Hindlimb muscle (tissue), 1 donor: Measurements from ENCODE around the gene MEIS3. TPM values are rescaled to one million over a fixed set of nuclear protein-coding genes. Genes with fewer than 3 reads are reported as not detected.
"Not testable (repeated sequence)": the region's sequence is repeated elsewhere in the genome, so short reads cannot be mapped to it uniquely, and the experiment has no call there.

Experiments used
- DNase-seq: peaks from one replicate; pipeline ENCODE4 v3.0.0-alpha.2; 2013
- polyA plus RNA-seq: library from polyadenylated mRNA; unstranded; fragments of 120-200 nt; gene quantifications from one replicate; pipeline ENCODE4 v1.2.1, GENCODE V29; 2013; ENCODE audit not compliant: insufficient read length

The MEIS3 gene
- polyA plus RNA-seq, 1 donor = 6.5 TPM

GRCh38 chr19:47384533-47384932 lies 34.8 kb downstream of the MEIS3 start:
- DNase-seq = not testable (repeated sequence)

- not testable (repeated sequence) for DNase-seq
These were observed 35.4 kb downstream of the MEIS3 start for GRCh38 chr19:47383890-47384289.

DNA sequence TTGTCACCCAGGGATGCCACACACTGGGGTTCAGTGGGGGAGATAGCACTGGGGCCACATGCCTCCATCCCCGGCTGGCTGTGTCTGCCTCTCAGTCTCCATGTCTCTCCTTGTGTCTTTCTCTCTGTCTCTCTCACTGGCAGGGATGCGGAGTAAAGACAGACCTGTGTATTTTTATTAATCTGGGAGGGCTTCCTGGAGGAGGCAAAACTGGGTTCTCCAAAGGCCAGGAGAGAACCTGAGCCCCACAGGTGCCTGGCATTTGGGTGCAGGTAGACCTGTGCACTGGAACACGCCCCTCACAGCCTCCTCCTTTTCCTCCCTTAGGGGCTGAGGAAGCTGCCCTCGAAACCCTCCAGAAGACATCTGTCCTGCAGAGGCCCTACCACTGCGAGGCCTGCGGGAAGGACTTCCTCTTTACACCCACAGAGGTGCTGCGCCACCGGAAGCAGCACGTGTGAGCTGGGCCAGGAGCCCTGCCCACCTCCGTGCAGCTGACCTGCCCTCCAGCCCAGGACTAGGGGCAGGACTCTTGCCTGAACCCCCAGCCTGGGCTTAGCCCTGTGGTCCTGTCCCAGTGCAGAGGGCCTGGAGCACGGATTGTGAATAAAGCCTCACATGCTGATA lies 37.6 kb downstream of the MEIS3 start:
- DNase-seq = no peak

GRCh38 chr19:47381121-47381520 lies 38.2 kb downstream of the MEIS3 start:
- no peak for DNase-seq

- no peak for DNase-seq
These were observed 38.8 kb downstream of the MEIS3 start for GRCh38 chr19:47380559-47380958.

- DNase-seq = no peak
These were observed 39.9 kb downstream of the MEIS3 start for GRCh38 chr19:47379381-47379938.

GRCh38 chr19:47378246-47378645 lies 41.1 kb downstream of the MEIS3 start:
- DNase-seq = no peak

GRCh38 chr19:47377801-47378200 lies 41.5 kb downstream of the MEIS3 start:
- no peak for DNase-seq

- DNase-seq = no peak
These were observed 42.1 kb downstream of the MEIS3 start for GRCh38 chr19:47377208-47377701.

GRCh38 chr19:47376589-47377144 lies 42.7 kb downstream of the MEIS3 start:
- DNase-seq = no peak

- no peak for DNase-seq
These were observed 43.4 kb downstream of the MEIS3 start for GRCh38 chr19:47375694-47376588.

DNA sequence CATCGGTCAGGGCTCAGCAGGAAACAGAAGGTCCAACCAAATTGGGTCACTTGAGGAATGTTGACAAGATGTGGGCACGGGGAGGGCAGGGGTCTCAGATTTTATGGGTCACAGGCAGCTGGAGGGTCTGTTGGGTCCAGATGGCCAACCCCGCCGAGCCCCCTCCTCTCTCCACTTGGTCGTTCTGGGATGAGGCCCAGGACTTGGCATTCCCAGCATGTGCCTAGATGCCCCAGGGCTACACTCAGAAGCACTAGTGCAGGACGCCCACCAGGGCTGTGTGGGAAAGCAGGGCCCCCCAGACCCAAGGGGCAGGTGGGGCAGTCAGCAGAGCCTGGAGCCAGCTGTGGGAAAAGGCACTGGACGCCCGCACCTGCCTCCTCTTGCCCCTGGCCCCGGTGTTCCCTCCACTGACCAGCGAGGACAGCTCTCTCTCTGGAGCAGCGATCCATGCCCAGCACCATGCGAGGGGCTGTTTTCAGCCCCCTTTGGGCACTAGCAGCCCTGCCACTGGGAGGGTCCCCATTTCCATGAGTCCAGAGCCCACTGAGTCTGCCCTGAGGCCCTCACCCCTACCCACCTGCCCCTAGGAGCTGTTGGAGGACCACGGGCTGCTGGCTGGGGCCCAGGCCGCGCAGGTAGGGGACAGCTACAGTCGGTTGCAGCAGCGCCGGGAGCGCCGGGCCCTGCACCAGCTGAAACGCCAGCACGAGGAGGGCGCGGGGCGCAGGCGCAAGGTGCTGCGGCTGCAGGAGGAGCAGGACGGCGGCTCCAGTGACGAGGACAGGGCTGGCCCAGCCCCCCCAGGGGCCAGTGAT lies 44.2 kb downstream of the MEIS3 start:
- no peak for DNase-seq

- no peak for DNase-seq
These were observed 45.8 kb downstream of the MEIS3 start for GRCh38 chr19:47373246-47374240.

GRCh38 chr19:47372603-47373002 lies 46.7 kb downstream of the MEIS3 start:
- DNase-seq = no peak

GRCh38 chr19:47371261-47371660 lies 48.1 kb downstream of the MEIS3 start:
- no peak for DNase-seq

- no peak for DNase-seq
These were observed 49.2 kb downstream of the MEIS3 start for GRCh38 chr19:47370045-47370611.

DNA sequence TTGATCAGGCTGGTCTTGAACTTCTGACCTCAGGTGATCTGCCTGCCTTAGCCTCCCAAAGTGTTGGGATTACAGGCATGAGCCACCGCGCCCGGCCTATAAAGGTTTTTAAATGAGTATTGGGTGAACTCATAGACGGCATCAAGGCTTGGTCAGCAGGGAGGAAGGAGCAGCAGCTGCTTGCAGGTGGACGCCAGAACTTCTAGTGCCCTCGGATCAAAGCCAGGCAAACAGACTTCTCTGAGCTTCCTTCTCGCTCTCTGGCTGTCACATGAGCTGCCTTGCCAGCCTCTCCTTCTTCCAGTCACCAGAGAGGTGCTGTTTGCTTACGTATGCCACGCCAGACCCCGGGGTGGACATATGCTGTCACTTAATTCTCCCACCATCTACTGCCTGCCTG lies 53.9 kb downstream of the MEIS3 start:
- not testable (repeated sequence) for DNase-seq

GRCh38 chr19:47363758-47364531 lies 55.4 kb downstream of the MEIS3 start:
- DNase-seq = no peak

DNA sequence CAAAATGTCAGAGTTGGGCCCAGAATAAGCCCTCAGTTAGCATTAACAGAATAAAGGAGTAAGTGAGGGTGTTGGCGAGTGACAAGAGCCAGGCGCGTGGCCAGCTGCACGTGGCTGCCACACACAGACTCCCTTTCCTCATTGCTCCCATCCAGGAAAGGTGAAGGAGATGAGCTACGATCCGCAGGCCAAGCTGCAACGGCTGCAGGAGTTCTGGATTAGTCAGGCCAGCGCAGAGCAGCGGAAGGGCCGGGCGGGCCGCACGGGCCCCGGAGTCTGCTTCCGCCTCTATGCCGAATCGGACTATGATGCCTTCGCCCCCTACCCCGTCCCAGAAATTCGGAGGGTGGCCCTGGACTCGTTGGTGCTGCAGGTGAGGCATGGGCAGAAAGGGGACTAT lies 57.0 kb downstream of the MEIS3 start:
- no peak for DNase-seq

DNA sequence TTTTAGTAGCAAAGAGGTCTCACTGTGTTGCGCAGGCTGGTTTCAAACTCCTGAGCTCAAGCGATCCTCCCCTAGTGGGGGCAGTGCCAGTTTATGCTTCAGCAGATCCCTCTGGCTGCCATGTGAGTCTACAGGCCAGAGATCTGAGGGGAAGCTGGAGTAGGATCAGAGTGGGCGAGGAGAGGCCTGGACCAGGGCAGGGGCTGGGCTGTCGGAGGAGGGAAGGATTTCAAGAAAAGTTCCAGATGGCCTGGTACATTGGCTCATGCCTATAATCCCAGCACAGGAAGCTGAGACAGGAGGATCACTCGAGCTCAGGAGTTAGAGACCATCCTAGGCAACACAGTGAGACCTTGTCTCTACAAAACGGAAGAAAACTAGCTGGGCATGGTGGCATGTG lies 60.4 kb downstream of the MEIS3 start:
- no peak for DNase-seq
